ENCODE data around the gene FXYD6. TPM values are rescaled to one million over a fixed set of nuclear protein-coding genes. Genes with fewer than 3 reads are reported as not detected.

The FXYD6 gene
- total RNA-seq, 1 experiment from 2014 or later: 0.54 TPM

DNA sequence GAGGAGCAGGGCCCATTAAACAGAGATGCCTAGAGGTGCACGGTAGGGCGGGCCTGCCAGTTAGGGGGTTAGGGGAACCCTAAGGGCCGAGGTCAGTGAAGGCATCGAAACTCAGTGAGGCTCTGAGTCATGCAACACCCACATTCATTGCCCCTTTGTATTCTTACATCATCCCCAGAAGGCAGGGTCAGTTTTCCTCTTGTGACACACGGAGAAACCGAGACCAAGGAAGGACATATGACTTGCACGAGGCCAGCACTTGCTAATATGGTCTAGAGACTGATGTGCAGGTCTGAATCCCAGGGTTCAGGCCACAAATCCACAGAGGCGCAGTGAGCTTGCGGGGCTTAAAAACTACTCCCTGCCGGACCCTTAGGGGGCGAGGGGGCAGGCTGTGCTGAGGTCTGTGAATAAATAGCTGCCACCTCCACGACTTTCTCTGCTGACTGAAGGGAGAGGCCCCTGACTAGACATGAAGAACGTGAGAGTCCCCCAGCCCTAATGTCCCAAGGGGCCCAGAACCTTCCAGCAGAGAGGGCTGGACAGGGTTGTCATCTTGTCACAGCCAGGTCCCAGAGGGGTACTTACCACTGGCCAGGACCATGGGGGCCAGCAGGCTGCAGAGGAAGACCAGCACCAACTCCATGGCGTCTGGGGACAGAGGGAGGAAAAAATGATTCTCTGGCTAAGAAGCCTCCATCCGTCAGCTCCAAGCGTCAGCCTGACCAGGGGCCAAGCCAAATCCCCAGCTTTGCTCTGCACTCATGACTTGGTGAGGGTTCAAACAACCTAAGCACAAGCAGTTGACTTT lies 34.1 kb downstream of the FXYD6 start:
- TF ChIP-seq SIN3A (IDR thresholded peaks at IDR 0.05; ENCODE audit: borderline replicate concordance, insufficient read depth, low read depth, low read length) (no peak), TCF7L2 (IDR thresholded peaks at IDR 0.05; ENCODE audit: low read depth, low read length) (no peak)
- TF ChIP-seq, protein P1, sequence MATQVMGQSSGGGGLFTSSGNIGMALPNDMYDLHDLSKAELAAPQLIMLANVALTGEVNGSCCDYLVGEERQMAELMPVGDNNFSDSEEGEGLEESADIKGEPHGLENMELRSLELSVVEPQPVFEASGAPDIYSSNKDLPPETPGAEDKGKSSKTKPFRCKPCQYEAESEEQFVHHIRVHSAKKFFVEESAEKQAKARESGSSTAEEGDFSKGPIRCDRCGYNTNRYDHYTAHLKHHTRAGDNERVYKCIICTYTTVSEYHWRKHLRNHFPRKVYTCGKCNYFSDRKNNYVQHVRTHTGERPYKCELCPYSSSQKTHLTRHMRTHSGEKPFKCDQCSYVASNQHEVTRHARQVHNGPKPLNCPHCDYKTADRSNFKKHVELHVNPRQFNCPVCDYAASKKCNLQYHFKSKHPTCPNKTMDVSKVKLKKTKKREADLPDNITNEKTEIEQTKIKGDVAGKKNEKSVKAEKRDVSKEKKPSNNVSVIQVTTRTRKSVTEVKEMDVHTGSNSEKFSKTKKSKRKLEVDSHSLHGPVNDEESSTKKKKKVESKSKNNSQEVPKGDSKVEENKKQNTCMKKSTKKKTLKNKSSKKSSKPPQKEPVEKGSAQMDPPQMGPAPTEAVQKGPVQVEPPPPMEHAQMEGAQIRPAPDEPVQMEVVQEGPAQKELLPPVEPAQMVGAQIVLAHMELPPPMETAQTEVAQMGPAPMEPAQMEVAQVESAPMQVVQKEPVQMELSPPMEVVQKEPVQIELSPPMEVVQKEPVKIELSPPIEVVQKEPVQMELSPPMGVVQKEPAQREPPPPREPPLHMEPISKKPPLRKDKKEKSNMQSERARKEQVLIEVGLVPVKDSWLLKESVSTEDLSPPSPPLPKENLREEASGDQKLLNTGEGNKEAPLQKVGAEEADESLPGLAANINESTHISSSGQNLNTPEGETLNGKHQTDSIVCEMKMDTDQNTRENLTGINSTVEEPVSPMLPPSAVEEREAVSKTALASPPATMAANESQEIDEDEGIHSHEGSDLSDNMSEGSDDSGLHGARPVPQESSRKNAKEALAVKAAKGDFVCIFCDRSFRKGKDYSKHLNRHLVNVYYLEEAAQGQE (IDR thresholded peaks at IDR 0.05; ENCODE audit: insufficient read depth in 1 of 2, low read depth in 2 of 2, low read length in 1 of 2): no peak
- ChIA-PET POLR2A (no interaction called here), CTCF (interaction anchor here (0.7 to 1.8 kb wide), 3 partner anchors 62 to 106 kb away, joined by 3 to 10 read pairs (median 4); no protein-coding TSS in a partner anchor)
- Histone ChIP-seq H3K27ac (ENCODE audit: low read length) (no peak overlapping the region), H3K4me3 (ENCODE audit: low read depth in 2 of 2, low read length in 2 of 2) (no peak overlapping the region), H3K36me3 (ENCODE audit: control insufficient read depth, insufficient read depth, low read length) (no peaks in the 10 kb centered on the region), H3K27me3 (ENCODE audit: control insufficient read depth, insufficient read depth, low read length) (peaks cover 27% of the 10 kb centered on the region), H3K4me1 (ENCODE audit: control insufficient read depth, insufficient read depth, low read length) (no peaks in the 10 kb centered on the region), H3K9me3 (ENCODE audit: control insufficient read depth, insufficient read depth, low read depth, low read length) (no peaks in the 10 kb centered on the region)
- BruUV-seq (replicated peaks): no TSS peak
- DNase-seq (ENCODE audit: low read depth, low spot score): no peak
- intact Hi-C loops (cut with micrococcal nuclease; ENCODE audit: unreplicated experiment) (no loop called here), in situ Hi-C loops (cut with HindIII; ENCODE audit: low pct_unique_long_range_greater_than_20kb, low sequenced_read_pairs) (no loop called here)
- no peak for ATAC-seq

DNA sequence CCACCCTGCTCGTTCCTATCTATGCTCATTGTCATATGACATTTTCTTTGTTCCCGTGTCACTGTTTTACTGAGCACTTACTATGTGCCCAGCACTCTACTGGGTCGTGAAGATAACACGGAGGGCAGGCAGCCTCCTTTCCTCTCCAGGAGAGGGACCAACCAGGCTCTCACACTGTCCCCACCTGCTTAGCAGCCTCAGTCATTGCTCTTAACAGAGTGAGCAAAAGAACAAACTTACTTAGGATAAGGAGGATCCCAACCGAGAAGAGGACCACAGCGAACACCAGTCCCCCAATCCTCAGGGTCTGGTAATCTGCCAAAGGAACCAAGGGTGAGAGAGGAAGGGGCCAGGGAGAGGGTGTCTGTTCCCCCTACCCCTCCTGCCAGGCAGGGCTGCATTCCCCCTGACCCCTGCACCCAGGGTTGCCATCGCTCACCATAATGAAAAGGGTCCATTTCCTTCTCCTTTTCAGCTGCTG lies 34.9 kb downstream of the FXYD6 start:
- Histone ChIP-seq H3K4me1 (ENCODE audit: control insufficient read depth, insufficient read depth, low read length) (no peaks in the 10 kb centered on the region), H3K9me3 (ENCODE audit: control insufficient read depth, insufficient read depth, low read depth, low read length) (no peaks in the 10 kb centered on the region), H3K27me3 (ENCODE audit: control insufficient read depth, insufficient read depth, low read length) (peaks cover 22% of the 10 kb centered on the region), H3K4me3 (ENCODE audit: low read depth in 2 of 2, low read length in 2 of 2) (no peak overlapping the region), H3K36me3 (ENCODE audit: control insufficient read depth, insufficient read depth, low read length) (no peaks in the 10 kb centered on the region), H3K27ac (ENCODE audit: low read length) (no peak overlapping the region)
- in situ Hi-C loops (cut with HindIII; ENCODE audit: low pct_unique_long_range_greater_than_20kb, low sequenced_read_pairs) (no loop called here), intact Hi-C loops (cut with micrococcal nuclease; ENCODE audit: unreplicated experiment) (no loop called here)
- ATAC-seq: no peak
- ChIA-PET CTCF (interaction anchor here (0.7 to 1.8 kb wide), 2 partner anchors 105 to 107 kb away, joined by 3 to 10 read pairs; no protein-coding TSS in a partner anchor), POLR2A (no interaction called here)
- DNase-seq (ENCODE audit: low read depth, low spot score): no peak
- no TSS peak for BruUV-seq (replicated peaks)
- TF ChIP-seq SIN3A (IDR thresholded peaks at IDR 0.05; ENCODE audit: borderline replicate concordance, insufficient read depth, low read depth, low read length) (no peak), TCF7L2 (IDR thresholded peaks at IDR 0.05; ENCODE audit: low read depth, low read length) (no peak), POLR2AphosphoS5 (IDR thresholded peaks at IDR 0.05; ENCODE audit: low read depth, low read length) (no peak)
- TF ChIP-seq, protein P1 (IDR thresholded peaks at IDR 0.05; ENCODE audit: insufficient read depth in 1 of 2, low read depth in 2 of 2, low read length in 1 of 2): no peak
- TF ChIP-seq, protein P2, sequence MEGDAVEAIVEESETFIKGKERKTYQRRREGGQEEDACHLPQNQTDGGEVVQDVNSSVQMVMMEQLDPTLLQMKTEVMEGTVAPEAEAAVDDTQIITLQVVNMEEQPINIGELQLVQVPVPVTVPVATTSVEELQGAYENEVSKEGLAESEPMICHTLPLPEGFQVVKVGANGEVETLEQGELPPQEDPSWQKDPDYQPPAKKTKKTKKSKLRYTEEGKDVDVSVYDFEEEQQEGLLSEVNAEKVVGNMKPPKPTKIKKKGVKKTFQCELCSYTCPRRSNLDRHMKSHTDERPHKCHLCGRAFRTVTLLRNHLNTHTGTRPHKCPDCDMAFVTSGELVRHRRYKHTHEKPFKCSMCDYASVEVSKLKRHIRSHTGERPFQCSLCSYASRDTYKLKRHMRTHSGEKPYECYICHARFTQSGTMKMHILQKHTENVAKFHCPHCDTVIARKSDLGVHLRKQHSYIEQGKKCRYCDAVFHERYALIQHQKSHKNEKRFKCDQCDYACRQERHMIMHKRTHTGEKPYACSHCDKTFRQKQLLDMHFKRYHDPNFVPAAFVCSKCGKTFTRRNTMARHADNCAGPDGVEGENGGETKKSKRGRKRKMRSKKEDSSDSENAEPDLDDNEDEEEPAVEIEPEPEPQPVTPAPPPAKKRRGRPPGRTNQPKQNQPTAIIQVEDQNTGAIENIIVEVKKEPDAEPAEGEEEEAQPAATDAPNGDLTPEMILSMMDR (IDR thresholded peaks at IDR 0.05): no peak

Data from Panc1 (cell line).